ENCODE data around the gene KIAA1210.

Gene KIAA1210

DNA sequence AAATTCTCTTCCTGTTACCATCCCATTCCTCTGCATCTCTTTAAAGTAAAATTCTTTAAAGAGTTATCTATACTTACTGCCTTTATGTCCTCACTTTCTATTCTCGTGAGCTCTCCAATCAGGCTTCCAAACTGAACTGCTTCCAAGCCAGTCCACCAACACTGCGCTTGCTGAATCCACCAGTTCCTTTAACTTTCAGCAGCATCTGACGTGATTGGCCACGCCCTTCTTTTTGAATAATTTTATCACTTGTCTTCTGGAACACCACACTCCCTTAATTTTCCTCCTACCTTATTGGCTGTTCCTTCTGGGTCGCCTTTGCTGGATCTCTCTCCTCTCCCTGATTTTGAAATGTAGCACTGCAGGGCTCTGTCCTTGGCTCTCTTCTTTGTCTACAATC lies at the start of gene KIAA1210:
Gene KIAA1210 (minus strand): TSS at position 163 of the 400 bp plus-strand sequence. CDS start 4,170 bp downstream, outside the sequence.
- DNase-seq = peak; percentile 6

- no peak for DNase-seq
These were observed 49.7 kb upstream of the KIAA1210 start for GRCh38 chrX:119177278-119177677.

DNA sequence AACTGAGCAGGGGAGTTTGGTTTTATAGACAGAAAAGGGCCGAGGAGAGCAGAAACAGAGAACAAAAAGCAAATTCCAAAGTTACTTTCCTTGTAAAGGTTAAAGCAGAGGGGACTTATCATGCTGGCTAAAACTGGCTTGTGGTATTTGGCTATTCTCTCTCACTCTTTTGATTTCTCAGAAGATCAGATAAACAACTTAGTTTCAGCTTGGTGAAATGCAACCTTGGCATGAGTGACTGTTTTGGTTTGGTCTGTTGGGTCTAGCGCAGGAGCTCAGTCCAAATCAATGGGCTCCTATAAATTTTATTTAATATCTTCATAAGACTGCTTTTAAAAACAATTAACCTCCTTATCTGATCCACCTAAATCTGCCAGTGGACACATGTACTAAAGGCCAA lies 47.3 kb upstream of the KIAA1210 start:
- DNase-seq = no peak

GRCh38 chrX:119168104-119168503 lies 40.5 kb upstream of the KIAA1210 start:
- DNase-seq = no peak

DNA sequence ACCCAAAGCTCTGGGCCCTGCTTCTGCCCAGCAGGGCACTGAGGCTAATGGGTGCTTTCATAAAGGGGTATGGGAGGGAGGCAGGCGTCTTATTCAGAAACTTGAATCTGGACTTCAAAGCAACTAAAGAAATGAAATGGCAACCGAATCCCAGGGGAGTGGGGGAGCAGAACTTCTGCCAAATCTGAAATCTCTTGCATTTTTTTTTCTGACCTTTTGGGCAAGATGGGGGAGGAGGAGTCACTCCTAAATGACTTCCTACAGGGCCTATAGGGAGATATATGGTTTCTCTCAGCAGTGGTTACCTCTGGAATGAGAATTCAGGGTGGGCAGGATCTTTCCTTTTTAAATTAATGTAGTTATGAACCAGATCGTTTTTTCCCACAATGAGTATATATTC lies 30.6 kb upstream of the KIAA1210 start:
- DNase-seq = no peak

DNA sequence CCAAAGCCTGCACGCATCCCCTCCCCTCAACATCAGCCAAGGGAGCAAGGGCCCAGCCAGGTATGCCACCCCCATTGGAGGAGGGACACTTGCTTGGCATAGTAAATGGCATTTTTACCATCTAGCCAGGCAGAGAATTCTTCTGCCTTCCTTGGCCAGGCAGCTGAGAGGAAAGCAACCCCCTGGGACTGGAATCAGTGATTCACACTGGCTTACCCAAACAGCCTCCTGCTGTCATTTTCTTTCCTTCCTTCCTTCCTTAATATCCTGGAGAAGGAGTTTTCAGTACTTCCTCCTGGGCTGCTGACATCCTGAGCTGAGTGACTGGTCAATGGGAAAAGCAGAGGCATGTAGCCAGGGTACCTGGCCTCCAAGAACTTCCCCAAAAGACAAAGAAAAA lies 28.6 kb upstream of the KIAA1210 start:
- DNase-seq = no peak

DNA sequence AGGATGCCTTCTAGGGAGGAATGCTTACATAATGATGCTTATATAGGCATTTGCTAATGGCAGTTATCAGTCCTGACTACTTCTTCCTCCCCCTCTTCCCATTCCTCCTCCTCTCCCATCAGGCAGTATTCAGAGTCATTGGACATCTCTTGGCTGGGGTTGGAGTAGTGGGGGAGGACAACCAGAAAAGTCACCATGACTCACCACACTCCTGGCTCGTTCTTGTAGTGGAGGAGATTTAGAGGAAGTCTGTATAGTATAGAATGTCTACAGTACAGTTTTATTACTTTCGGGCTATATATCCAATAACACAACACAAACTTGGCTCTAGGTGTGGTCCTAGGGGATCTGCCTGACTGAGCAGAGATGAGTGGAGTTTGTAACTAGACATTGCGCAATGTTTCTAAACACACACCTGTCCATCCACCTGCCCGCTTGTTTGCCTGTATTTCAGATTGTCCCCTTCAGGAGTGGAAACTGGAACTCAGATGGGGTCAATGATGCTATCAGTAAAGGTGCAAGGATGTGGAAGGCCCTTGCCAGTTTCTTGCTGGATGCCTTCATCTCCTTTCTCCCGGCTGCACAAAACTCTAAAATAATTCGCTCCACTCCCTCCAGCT lies 27.9 kb upstream of the KIAA1210 start:
- DNase-seq = peak; percentile 43

DNA sequence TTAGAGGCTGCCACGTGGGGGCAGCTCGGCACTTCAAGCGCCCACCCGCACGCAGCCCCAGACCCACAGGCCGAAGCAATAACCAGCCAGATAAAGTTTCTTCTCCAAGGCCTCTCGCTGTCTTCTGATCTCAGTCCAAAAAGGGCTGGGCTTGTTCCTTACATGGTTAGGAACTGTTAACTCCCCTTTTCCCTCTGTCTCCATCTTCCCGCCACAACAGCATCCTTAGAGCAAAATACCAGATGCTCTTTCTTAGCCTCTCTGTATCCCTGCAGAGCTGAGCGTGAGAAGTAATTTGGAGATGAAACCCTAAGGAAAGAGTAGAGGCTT lies 23.4 kb upstream of the KIAA1210 start:
- DNase-seq = no peak

GRCh38 chrX:119150163-119151050 lies 22.8 kb upstream of the KIAA1210 start:
- DNase-seq = no peak

- no peak for DNase-seq
These were observed 19.9 kb upstream of the KIAA1210 start for GRCh38 chrX:119147486-119147885.

DNA sequence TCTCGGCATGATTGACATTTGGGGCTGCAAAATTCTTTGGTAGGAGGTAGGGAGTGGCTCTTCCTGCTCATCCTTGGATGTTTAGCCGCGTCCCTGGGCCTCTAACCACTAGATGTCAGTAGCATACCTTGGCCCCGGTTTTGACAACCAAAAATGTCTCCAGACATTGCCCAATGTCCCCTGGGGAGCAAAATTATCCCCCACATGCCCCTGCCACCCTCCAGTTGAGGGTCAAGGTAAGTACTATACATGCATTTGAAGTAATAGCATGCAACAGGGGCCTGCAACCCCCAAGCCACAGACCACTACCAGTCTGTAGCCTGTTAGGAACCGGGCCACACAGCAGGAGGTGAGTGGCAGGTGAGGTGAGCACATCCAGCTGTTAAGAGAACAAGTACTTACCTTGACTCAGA lies 17.6 kb upstream of the KIAA1210 start:
- DNase-seq = peak; percentile 31

DNA sequence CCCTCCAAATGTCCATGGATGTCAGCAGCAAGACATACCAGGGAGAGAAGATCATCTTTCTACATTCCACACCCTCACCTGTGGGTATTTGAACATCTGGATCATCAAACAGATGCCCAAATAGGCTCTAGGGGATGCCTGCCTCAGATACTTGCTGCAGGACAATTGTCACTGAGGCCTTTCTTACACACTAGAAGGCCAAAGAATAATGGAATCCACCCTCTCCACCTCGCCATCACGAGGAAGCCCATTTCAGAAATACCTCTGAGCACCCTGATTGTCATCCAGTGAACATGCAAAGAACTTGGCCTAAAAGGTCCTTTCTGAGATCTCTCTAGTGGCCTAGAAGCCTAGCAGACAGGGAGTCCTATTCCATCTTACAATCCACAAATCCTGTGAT lies 6.9 kb upstream of the KIAA1210 start:
- DNase-seq = no peak

GRCh38 chrX:119132961-119133360 lies 5.3 kb upstream of the KIAA1210 start:
- no peak for DNase-seq

- no peak for DNase-seq
These were observed 4.7 kb upstream of the KIAA1210 start for GRCh38 chrX:119132316-119132715.

DNA sequence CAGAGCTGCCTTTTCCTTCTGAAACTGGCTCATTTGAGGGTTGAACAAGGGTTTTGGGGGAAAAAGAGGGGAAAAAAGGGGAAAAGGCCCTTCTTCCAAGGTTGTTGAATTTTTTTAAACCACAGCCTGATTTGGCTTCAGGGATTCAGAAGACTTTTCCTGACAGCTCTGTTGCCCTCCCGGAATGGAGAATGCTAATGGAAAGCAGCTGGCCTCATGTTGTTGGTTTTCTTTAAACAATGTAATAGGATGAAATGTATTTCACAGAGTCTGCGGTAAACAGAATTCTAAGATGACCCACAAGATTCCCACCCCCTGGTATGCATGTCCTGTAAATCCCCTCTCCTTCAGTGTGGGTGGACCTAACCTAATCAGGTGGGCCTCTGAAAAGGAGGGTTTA lies 3.3 kb upstream of the KIAA1210 start:
- DNase-seq = no peak

DNA sequence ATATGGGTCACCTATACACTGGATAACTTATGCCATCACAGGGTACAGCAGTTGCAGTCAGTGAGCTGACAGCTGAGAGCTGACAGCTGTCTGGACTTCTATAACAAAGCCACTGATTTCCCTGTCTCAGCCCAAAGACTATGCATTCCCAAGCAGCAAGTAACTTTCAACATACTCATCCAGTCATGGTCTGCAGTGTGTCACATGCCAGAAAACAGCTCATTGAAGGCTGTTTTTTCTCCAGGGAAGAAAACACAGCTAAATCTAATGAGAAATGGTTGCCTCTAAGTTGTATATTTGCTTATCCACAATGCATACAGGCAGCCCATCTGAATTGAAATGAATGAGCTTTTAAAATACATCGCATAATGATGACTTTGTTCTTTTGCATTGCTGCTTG lies 6.3 kb downstream of the KIAA1210 start:
- no peak for DNase-seq

- DNase-seq = peak; percentile 62
These were observed 8.7 kb downstream of the KIAA1210 start for GRCh38 chrX:119118780-119119395.

DNA sequence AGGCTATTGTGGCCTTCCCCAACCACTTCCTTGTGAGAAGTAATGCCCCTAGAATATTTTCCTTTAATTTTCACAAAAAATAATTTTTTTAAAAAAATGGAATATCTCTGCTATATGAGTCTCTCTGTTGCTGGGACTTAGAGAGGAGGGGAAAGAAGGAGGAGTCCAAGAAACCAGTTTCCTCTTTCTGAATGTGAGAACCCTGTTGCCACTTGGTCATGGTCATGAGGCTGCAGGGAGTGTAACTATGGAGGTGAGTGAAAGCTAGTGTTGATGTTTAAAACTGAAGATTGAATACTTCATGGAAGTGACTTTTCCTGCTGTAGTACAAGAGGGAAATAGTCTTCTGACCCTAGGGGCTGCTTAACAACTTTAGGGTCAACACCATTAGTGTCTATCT lies 20.4 kb downstream of the KIAA1210 start:
- peak; percentile 2 for DNase-seq

- DNase-seq = no peak
These were observed 21.8 kb downstream of the KIAA1210 start for GRCh38 chrX:119105826-119106225.

GRCh38 chrX:119101168-119101567 lies 26.4 kb downstream of the KIAA1210 start:
- no peak for DNase-seq

DNA sequence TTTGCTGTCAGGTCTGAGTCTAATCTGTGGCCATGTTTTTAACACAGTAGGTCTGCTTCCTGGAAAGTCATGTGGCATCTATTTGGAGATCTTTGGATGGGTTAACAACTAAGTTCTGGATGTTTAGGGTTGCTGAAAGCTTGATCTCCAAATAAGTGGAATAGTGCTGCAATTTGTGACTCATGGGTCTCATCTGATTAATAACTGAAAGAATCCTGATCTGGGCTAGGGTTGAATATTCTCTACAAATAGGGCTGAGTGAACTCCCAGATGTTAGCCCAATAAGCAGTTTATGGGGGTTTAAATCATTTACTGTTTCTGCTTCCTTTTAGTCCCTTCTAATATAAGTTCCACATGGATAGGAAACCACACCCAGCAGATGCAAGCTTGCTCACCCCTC lies 31.7 kb downstream of the KIAA1210 start:
- no peak for DNase-seq

DNA sequence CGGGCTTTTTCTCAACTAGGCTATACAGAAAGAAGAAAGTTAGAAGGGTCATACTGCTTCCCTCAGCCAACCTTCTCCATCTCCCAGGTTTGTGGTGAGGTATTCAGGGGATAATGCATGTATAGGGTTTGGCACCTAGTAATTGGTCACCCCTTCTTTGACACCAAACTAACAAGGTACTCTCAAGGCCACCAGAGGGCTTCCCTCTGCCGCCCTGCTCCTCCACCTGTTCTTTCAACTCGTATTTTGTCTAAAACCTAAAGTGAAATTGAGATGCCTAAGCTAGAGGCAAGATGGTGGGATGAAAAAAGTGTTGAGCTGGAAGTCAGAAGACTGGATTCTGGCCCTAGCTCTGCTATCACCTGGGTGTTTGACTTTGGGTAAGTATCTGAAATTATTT lies 32.8 kb downstream of the KIAA1210 start:
- DNase-seq = no peak

GRCh38 chrX:119093991-119094735 lies 33.4 kb downstream of the KIAA1210 start:
- DNase-seq = no peak

Measured in OCI-M1 (cell line).